Measurements from ENCODE around the gene NTF4.

The NTF4 gene

DNA sequence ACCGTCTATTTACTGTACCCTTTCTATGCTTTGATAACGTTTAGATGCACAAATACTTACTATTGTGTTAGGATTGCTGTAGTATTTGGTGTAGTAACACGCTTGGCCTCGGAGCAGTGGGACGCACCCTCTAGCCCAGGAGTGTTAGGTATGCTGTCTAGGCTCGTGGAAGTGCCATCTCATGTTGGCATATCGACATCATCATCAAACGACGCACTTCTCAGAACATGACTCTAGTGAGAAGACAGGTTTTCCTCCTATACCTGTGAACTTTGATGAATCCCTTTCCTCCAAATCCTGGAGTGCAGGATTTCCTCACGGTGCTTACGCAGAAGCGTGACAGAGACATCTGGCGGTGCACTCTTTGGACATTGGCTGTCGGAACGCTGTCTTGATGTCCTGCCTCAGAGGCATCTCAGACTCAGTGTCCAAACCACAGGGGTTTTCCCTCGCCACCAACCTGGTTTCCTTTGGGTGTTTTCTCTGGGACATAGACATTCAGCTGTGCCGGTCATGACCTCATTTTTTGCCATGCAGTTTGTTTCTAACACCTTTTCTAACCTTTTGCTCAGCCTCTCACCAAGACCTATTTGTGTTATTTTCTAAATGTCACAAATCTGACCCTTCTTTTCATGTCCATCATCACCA lies 26.9 kb upstream of the NTF4 start:
- no peak for DNase-seq (ENCODE audit: low spot score)

DNA sequence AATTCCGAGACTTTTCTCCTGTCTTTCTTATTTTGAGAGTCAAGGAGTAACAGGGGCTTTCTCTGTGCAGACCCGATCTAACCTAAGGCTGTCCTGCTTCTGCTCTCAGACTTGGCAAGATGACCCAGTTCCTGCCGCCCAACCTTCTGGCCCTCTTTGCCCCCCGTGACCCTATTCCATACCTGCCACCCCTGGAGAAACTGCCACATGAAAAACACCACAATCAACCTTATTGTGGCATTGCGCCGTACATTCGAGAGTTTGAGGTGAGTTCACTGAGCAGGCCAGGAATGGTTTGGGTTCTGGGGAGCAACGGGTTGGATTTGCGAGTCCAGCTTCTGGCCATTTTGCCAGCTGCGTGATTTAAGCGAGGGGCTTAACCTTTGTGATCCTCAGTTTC lies 21.7 kb upstream of the NTF4 start:
- DNase-seq (ENCODE audit: low spot score) = no peak

DNA sequence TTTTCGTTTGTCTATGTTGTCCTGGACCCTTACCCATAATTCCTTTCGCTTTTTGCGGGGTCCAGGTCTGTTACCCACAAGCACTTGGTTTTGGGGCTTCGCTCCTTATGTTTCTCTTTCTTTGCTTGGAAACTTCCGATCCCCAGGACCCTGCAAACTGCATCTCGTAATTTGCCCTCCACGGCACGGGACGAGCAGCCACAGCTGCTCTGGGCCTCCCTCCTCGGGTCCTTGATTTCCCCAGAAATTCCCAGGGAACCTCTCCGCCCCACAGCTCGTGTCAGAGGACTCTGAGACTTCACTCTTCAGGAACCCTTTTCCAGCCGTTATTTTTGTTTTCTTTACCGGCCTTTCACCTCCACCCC lies 21.2 kb upstream of the NTF4 start:
- no peak for DNase-seq (ENCODE audit: low spot score)

DNA sequence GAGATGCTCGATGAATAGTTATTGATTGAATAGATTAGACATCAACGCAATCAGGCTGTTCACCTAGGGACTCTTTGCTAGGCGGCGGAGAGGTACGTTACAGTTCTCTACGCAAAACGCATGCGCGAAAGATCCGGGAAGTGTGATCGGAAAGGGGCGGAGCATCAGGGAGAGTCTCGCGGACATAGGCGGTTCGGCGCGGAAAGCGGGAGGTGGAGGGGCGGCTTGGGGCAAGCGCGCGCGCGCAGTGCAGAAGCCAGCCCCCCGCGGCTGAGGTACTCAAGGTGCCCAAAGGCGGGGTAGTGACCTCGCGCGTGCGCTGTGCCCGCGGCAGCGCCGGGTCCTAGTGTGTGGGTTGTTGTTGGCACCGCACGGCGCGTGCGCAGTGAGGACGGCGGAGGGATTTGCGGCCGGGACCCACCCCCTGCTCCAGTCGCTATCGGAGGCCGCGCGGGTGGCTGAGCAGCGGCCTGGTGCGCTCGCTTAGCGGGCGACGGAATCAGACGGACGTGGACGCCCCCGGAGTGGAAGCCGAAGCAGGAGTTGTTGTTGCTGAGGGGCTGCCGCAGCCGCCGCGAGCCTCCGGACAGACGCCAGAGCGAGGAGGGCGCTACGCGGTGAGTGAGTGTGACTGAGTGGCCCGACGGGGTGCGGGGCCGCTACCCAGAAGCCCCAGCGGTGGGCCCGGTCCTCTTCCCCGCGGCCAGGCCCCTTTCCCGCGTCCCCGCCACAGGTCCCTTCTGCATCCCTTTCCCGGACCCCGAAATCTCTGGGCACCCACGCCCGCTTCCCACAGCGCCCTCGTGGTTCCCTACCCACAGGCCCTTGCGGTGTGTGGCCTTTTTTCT lies 20.6 kb upstream of the NTF4 start, which contains the start of gene SNRNP70:
SNRNP70 (plus strand) TSS at position 432 of the 848 bp plus-strand sequence. CDS start 964 bp downstream, outside the sequence.
- peak; percentile 100 for DNase-seq (ENCODE audit: low spot score)

DNA sequence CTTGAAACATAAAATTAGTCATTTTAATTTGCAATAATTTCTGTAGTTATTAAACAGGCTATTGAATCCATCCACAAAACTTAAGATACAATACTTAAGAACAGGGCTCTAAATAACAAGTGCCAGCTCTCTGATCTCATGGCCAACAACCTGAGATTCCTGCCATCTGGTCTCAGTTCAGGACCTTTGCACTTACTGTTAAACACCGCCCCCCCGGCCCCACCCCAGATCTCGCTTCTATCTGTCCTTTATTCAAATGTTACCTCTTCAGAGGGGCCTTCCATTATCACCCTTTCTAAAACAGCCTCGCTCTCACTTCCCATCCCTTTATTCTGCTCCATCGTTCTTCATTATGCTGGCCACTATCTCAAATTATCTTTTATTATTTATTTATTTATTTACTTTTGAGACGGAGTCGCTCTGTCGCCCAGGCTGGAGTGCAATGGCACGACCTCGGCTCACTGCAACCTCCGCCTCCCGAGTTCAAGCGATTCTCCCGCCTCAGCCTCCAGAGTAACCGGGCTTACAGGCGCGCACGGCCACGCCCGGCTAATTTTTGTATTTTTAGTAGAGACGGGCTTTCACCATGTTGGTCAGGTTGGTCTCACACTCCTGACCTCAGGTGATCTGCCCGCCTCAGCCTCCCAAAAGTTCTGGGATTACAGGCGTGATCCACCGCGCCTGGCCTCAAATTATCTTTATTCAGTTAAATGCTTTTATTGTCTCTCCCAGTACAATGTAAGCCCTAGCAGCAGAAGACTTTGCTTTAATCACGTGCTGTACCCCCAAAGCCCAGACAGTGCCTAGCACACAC lies 19.8 kb upstream of the NTF4 start:
- no peak for DNase-seq (ENCODE audit: low spot score)

DNA sequence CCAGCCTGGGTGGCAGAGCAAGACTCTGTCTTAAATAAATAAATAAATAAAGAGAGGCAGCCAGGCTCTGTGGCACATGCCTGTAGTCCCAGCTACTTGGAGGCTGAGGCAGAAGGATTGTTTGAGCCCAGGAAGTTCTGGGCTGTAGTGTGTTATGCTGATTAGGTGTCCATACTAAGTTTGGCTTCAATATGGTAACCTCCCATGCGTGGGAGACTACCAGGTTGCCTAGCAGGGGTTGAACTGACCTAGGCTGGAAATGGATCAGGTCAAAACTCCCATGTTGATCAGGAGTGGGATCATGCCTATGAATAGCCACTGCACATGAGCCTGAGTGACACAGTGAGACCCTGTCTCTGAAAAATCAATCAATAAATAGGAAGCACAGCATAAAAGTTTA lies 16.7 kb upstream of the NTF4 start:
- DNase-seq (ENCODE audit: low spot score) = no peak

DNA sequence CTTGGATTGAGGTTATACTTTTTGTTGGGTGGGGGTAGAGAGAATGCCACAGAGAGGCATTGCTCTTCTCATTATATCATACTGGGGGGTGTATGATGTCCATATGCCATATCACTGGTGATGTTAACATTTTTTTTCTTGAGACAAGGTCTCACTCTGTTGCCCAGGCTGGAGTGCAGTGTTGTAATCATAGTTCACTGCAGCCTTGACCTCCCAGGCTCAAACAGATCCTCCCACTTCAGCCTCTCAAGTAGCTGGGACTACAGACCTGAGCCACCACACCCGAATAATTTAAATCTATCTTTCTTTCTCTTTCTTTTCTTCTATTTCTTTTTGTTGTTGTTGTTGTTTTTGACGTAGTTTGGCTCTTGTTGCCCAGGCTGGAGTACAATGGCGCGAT lies 15.8 kb upstream of the NTF4 start:
- no peak for DNase-seq (ENCODE audit: low spot score)

DNA sequence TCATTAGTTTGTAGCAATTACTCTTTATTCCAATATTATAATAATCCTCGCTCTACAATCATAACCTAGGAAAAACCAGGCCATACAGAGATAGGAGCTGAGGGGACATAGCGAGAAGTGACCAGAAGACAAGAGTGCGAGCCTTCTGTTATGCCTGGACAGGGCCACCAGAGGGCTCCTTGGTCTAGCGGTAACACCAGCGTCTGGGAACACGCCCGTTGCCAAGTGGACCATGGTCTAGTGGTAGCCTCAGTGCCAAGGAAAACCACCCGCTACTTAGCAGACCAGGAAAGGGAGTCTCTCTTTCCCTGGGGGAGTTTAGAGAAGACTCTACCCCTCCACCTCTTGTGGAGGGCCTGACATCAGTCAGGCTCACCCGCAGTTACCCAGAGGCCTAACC lies 10.3 kb upstream of the NTF4 start:
- peak; percentile 15 for DNase-seq (ENCODE audit: low spot score)

DNA sequence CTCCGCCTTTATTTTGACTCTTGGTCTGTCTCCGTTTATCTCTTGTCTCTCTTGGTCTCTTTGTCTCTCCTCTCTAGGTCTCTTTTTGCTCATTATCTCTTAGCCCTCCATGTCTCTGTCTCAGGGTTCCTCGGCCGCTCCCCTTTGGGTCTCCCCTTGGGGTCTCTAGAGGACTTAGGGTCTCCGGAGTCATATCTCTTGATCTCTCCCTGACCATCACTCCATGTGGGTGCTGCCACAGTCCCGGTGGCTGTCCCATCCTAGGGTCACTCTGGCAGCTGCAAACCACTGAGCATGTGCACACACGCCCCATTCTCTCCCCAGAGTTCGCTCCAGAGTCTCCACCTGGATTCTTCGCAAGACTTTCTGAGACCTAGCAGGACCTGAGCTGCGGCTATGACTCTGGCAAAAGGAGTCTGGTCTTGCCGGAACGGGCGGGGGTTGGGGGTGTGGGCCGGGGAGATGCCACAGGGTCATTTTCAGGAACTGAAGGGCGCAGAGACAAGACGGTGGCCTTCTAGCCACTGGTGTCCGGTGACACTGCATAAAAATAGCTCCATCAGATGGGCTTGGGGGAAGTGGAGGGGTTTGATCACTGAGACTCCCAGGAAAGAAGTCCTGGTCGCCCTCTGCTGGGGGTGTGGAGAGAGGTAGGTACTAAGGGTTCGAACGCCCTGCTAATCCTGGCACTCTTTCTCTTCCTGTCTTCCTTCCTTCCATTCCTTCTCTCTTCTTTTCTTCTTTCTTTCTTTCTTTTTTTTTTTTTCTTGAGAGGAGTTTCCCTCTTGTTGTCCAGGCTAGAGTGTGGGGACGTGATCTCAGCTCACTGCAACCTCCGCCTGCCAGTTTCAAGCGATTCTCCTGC lies 9.1 kb upstream of the NTF4 start:
- DNase-seq (ENCODE audit: low spot score) = no peak

DNA sequence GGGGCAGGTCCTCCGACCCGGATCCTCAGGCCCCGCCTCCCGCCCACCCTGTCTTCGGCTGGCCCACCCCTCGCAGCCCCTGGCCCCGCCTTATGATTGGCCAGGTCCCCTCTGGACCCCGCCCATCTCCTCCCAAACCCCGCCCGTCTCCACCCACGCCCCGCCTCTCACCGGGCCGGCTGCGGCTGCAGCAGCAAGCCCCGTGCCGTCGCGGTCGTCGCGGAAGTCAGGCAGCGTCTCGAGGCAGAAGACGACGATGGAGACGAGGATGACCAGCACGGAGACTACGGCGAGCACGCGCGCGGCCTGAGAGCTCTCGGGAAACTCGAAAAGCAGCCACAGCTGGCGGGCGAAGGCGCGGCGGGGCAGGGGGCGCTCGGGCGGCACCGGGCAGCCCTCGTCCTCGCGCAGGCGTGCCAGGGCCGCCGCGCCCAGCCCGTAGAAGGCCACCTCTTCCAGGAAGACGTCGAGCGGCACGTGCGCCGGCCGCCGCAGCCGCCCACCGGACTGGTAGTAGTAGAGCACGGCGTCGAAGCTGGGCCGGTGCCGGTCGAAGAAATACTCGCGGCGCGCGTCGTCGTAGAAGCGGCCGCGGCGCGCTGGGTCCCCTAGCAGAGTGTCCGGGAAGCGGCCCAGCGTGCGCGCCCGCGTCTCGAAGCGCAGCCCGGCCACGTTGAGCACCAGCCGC lies 7.4 kb upstream of the NTF4 start:
- DNase-seq (ENCODE audit: low spot score) = no peak

DNA sequence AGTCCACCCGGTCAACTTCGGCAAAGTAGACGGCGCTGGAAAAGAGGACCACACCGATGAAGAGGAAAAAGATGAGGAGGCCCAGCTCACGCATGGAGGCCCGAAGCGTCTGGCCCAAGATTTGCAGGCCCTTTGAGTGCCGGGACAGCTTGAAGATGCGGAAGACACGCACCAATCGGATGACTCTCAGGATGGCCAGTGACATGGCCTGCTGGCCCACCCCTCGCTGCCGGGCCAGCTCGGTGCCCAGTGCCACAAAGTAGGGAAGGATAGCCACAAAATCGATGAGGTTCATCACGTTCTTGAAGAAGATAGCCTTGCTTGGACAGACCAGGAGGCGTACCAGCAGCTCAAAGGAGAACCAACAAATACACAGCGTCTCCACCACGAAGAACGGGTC lies 5.8 kb upstream of the NTF4 start:
- no peak for DNase-seq (ENCODE audit: low spot score)

DNA sequence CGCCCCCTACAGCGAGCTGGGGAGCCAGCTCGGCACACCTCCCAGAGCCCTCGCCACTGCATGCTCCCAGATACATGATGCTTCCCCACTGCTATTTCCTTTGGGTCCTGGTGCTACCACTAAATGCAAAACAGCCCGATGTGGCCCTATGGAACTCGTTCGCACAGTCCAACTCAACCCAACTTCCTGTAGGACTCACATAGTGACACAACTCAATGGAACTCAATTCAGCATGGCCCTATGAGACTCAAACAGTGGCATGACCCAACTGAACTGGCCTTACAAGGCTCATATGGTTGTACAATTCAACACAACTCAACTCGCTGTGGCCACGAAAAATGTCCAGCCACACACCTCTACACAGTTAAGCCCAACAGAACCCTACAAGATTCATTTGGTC lies 4.4 kb upstream of the NTF4 start:
- DNase-seq (ENCODE audit: low spot score) = no peak

DNA sequence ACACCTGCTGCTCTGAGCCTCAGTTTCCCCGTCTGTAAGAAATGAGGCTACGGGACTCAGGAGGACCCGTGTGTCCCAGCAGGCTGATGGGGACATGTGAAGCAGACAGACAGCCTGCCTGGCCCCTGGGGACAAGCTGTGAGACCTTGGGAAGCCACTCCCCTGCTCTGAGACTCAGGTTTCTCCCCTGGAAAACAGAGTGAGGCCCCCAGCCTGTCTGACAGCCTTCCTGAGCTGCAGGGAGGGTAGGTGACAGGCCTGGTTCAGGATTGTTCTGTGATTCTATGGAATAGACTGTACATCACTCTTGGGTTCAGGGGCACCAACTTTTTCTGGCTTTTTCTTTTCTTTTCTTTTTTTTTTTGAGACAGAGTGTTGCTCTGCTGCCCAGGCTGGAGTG lies 2.9 kb upstream of the NTF4 start:
- no peak for DNase-seq (ENCODE audit: low spot score)

DNA sequence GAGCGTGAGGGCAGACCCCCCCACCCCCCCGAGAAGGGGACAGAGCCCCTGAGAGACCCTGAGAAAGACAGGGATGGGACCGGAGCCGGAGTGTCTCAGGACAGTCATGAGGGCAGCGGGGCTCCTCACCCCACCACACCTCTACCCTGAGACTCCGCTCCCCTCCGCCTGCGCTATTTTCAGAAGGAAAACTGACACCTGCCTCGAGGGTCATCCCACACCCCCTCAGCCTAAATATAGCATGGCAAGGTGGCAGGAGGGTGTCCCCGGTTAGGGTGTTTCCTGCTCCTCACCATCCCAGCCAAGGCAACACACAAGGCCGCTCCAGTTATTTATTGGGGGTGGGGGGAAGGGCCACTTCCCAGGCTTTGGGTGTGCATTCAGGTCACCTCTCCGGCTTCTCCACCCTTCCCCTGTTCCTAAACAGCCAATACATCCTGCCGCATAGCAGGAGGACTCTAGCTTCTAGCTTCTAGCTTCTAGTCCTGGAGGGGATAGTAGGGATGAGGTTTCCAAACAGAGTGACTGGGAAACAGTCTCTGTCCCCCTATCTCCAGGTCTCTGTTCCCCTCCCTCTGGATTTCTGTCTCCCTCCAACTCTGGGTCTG lies 1.4 kb upstream of the NTF4 start:
- DNase-seq (ENCODE audit: low spot score) = no peak

DNA sequence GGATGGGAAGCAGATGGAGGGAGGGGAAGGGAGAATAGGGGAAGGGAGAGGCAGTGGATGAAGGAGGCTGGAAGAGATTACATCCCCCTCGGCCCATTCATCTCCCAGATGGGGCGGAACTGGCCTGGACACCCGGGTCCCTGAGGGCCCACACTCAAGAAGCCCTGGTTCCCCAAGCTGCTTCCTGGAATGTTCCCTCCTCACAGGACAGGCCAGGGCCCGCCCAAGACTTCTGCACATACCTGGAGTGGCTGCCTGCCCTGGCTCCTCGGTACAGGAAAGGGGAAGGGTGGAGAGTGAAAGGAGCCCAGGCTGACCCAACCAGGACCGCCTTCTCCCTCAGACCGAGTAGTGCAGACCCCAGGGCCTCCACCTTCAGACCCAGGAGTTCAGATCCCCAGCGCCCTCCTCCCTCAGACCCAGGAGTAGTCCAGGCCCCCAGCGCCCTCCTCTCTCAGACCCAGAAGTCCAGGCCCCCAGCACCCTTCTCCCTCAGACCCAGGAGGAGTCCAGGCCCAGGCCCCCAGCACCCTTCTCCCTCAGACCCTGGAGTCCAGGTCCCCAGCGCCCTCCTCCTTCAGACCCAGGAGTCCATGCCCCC lies 489 bp downstream of the NTF4 start:
- no peak for DNase-seq (ENCODE audit: low spot score)

DNA sequence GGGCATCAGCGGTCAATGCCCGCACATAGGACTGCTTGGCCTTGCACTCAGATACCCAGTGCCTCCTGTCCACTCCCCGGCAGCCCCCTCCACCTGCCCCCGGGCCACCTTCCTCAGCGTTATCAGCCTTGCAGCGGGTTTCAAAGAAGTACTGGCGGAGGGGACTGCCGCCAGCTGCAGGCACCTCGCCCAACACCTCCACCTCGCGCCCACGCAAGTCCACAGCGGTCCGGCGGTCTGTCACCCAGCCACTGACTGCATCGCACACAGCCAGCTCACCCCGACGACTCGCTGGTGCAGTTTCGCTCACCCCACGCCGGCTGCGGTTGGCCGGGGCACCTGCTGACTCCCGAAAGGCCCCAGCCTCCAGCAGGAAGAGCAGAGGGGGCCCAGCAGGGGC lies 3.2 kb downstream of the NTF4 start:
- DNase-seq (ENCODE audit: low spot score) = no peak

DNA sequence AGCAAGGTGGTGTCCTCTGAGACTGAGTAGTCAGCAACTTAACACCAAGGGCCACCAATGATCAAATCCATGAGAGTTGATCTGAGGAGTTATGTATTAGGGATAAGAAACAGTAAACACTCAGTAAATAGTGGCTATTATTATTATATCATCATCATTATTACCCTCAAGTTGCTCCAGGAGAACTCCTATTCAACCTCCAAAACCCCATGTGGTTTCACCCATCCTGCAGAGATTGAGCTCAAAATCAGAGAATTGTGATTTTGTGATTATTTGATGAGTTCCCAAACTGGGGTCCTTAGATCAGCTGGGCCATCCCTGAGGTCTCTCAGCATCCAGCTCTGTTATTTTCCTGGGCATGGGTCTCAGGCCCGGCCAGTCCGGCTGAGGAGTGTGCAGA lies 3.6 kb downstream of the NTF4 start:
- DNase-seq (ENCODE audit: low spot score) = no peak

DNA sequence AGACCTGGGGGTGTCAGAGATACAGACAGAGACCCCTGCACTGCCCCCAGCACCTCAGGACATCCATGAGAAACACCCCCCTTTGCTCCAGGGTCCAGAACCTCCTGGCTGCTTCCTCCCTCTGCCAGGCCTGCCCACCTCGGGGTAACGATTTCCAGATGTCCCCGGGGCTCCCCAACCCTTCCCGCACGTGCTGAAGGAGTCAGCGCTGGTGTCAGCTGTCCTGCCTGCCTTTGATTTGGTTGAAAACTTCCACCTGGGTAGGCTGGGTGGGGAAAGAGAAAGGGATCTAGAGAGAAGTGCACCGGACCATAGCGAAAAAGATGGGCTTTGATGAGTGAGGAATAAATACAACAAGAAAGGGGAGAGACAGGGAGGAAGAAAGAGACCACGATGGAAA lies 5.6 kb downstream of the NTF4 start:
- DNase-seq (ENCODE audit: low spot score) = no peak

DNA sequence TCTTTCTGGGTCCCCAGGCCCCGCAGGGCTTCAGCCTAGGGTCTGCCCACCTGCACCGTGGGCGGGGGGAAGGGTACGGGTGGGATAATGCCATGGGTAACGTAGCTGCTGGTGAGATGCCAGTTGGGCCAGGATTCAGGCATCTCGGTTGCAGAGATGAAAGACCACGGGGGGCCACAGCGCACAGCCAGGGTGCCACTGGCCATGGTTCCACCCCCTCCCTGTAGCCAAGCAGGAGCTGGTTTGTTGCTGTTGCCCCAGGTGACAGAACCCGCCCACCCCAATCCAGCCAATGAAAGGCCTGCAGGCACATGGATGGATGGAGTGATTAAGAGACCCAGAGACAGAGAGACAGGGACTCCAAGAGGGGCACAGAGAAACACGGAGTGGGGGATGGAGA lies 6.1 kb downstream of the NTF4 start:
- DNase-seq (ENCODE audit: low spot score) = peak; percentile 24

DNA sequence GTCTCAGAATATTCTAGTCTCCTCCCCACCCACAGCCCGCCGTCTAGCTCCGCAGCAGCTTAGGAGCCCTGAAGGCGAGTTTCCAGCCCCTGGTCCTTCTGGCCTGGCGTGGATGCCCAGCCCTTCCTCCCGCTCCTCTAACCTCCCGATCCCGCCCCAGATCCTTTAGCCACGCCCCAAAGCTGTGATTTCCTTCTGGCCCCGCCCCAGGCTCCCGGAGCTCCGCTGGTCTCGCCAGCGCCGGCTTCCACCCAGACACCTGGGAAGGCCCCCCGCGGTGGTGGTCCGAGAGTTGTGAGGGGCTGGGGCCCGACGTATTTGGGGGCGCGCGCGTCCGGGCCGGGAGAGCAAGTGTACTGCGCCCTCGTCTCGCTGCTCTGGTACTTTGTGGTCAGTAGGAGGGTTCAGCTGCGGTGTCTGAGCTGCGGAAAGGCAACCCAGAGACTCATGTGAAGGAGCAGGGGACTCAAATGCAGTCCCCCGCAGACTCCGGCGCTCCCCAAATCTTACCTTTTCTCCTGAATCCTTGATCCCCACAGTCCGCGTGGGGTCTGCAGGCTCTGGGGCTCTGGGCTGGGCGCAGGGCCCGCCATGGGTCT lies 6.9 kb downstream of the NTF4 start, which contains the start of gene CGB7:
CGB7 (minus strand) TSS at position 114 of the 599 bp plus-strand sequence. CDS start 2,374 bp downstream, outside the sequence.
- DNase-seq (ENCODE audit: low spot score) = no peak
